ENCODE data around the gene ATRNL1.

ATRNL1 gene

GRCh38 chr10:115964827-115965226 is 871.7 kb downstream of the ATRNL1 start:
- no peak overlapping the region for H3K27ac ChIP-seq (ENCODE audit: poor library complexity, severe bottlenecking)
- no peaks in the 10 kb centered on the region for H3K27me3 ChIP-seq (ENCODE audit: insufficient read depth, poor library complexity, severe bottlenecking)
- no peak overlapping the region for H3K4me3 ChIP-seq (ENCODE audit: severe bottlenecking)
- no peaks in the 10 kb centered on the region for H3K9me3 ChIP-seq (ENCODE audit: severe bottlenecking)
- ATAC-seq (ENCODE audit: low read depth) (no peak), DNase-seq (ENCODE audit: low spot score) (no peak)
- H3K4me1 ChIP-seq (ENCODE audit: insufficient read depth, poor library complexity, severe bottlenecking): no peaks in the 10 kb centered on the region
- H3K36me3 ChIP-seq (ENCODE audit: low read depth): no peaks in the 10 kb centered on the region
- TF ChIP-seq CTCF (IDR thresholded peaks at IDR 0.05; ENCODE audit: poor library complexity, severe bottlenecking): no peak

- DNase-seq (ENCODE audit: low spot score): no peak
- Histone ChIP-seq H3K9me3 (ENCODE audit: severe bottlenecking) (no peaks in the 10 kb centered on the region), H3K4me3 (ENCODE audit: severe bottlenecking) (no peak overlapping the region), H3K4me1 (ENCODE audit: insufficient read depth, poor library complexity, severe bottlenecking) (no peaks in the 10 kb centered on the region), H3K36me3 (ENCODE audit: low read depth) (no peaks in the 10 kb centered on the region), H3K27ac (ENCODE audit: poor library complexity, severe bottlenecking) (no peak overlapping the region), H3K27me3 (ENCODE audit: insufficient read depth, poor library complexity, severe bottlenecking) (no peaks in the 10 kb centered on the region)
- no peak for TF ChIP-seq CTCF (IDR thresholded peaks at IDR 0.05; ENCODE audit: poor library complexity, severe bottlenecking)
- no peak for ATAC-seq (ENCODE audit: low read depth)
Measured at GRCh38 chr10:115965376-115965775, 872.2 kb downstream of the ATRNL1 start.

- no peaks in the 10 kb centered on the region for H3K4me1 ChIP-seq (ENCODE audit: insufficient read depth, poor library complexity, severe bottlenecking)
- ATAC-seq (ENCODE audit: low read depth) (no peak), DNase-seq (ENCODE audit: low spot score) (no peak)
- no peak overlapping the region for H3K27ac ChIP-seq (ENCODE audit: poor library complexity, severe bottlenecking)
- H3K4me3 ChIP-seq (ENCODE audit: severe bottlenecking): no peak overlapping the region
- no peaks in the 10 kb centered on the region for H3K9me3 ChIP-seq (ENCODE audit: severe bottlenecking)
- no peak for TF ChIP-seq CTCF (IDR thresholded peaks at IDR 0.05; ENCODE audit: poor library complexity, severe bottlenecking)
- H3K27me3 ChIP-seq (ENCODE audit: insufficient read depth, poor library complexity, severe bottlenecking): no peaks in the 10 kb centered on the region
- H3K36me3 ChIP-seq (ENCODE audit: low read depth): no peaks in the 10 kb centered on the region
Measured at GRCh38 chr10:115968236-115968635, 875.1 kb downstream of the ATRNL1 start.

GRCh38 chr10:115969591-115969990 is 876.4 kb downstream of the ATRNL1 start:
- H3K4me1 ChIP-seq (ENCODE audit: insufficient read depth, poor library complexity, severe bottlenecking): no peaks in the 10 kb centered on the region
- H3K27me3 ChIP-seq (ENCODE audit: insufficient read depth, poor library complexity, severe bottlenecking): no peaks in the 10 kb centered on the region
- no peaks in the 10 kb centered on the region for H3K36me3 ChIP-seq (ENCODE audit: low read depth)
- TF ChIP-seq CTCF (IDR thresholded peaks at IDR 0.05; ENCODE audit: poor library complexity, severe bottlenecking): no peak
- H3K27ac ChIP-seq (ENCODE audit: poor library complexity, severe bottlenecking): no peak overlapping the region
- ATAC-seq (ENCODE audit: low read depth) (no peak), DNase-seq (ENCODE audit: low spot score) (no peak)
- no peak overlapping the region for H3K4me3 ChIP-seq (ENCODE audit: severe bottlenecking)
- H3K9me3 ChIP-seq (ENCODE audit: severe bottlenecking): no peaks in the 10 kb centered on the region

- Histone ChIP-seq H3K27ac (ENCODE audit: poor library complexity, severe bottlenecking) (no peak overlapping the region), H3K9me3 (ENCODE audit: severe bottlenecking) (no peaks in the 10 kb centered on the region), H3K27me3 (ENCODE audit: insufficient read depth, poor library complexity, severe bottlenecking) (no peaks in the 10 kb centered on the region), H3K36me3 (ENCODE audit: low read depth) (no peaks in the 10 kb centered on the region), H3K4me1 (ENCODE audit: insufficient read depth, poor library complexity, severe bottlenecking) (no peaks in the 10 kb centered on the region), H3K4me3 (ENCODE audit: severe bottlenecking) (no peak overlapping the region)
- TF ChIP-seq CTCF (IDR thresholded peaks at IDR 0.05; ENCODE audit: poor library complexity, severe bottlenecking): no peak
- ATAC-seq (ENCODE audit: low read depth) (no peak), DNase-seq (ENCODE audit: low spot score) (no peak)
Measured at GRCh38 chr10:115971921-115972320, 878.8 kb downstream of the ATRNL1 start.

All from RWPE2 (cell line).